ENCODE measurements around the gene APH1A.
"Not testable (repeated sequence)": the region's sequence is repeated elsewhere in the genome, so short reads cannot be mapped to it uniquely, and the experiment has no call there.

The APH1A gene

DNA sequence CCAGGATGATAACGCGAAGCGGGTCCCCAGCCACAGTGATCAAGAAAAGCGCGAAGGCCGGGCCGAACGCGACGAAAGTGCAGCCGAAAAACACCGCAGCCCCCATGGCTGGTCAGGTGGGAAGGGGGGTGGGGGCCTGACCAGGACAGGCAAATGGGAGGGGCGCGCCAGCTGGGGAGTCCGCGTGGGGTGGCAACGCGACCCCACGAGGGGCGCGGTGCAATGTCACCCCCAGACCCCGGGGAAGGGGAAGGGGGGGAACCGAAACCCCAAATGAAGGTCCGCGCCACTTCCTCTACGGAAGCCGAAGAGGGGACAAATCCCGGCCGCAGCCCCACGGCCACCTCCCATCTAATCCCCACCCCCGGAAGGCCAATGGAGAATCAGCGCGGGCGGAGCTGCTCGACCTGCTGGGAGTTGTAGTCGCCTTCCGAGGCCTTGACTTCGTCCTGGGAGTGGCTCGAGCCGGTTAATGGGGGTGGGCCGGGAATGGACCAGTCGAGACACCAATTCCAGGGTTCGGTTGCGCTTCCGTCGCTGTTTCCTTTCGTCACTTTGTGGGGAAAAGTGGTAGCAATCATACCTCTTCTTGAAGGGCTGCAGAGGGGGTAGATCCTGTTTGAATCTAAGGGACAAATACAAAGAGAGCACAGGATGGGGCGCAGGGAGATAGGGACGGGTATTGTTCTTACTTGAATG is at the start of gene APH1A:
Gene APH1A (minus strand): TSS at position 312 of the 699 bp plus-strand sequence. CDS start 206 bp downstream, at position 106.
- in situ Hi-C loops (cut with MboI; ENCODE audit: low sequenced_read_pairs): no loop called here

GRCh38 chr1:150314691-150315090 is 45.9 kb upstream of the APH1A start:
- in situ Hi-C loops (cut with MboI; ENCODE audit: low sequenced_read_pairs): not testable (repeated sequence)

GRCh38 chr1:150311762-150312161 is 42.9 kb upstream of the APH1A start:
- in situ Hi-C loops (cut with MboI; ENCODE audit: low sequenced_read_pairs): no loop called here

- in situ Hi-C loops (cut with MboI; ENCODE audit: low sequenced_read_pairs): no loop called here
These were observed 41.1 kb upstream of the APH1A start for GRCh38 chr1:150309758-150310508.

DNA sequence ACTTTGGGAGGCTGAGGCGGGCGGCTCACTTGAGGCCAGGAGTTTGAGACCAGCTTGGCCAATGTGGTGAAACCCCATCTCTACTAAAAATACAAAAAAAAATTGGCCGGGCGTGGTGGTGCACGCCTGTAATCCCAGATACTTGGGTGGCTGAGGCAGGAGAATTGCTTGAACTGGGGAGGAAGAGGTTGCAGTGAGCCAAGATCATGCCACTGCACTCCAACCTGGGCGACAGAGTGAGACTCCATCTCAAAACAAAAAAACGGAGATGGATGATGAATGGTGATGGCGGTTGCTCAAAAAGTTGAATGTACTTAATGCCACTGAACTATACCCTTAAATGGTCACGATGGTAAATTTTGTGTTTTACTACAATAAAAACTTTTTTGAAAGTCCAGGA is 39.8 kb upstream of the APH1A start:
- in situ Hi-C loops (cut with MboI; ENCODE audit: low sequenced_read_pairs): not testable (repeated sequence)

DNA sequence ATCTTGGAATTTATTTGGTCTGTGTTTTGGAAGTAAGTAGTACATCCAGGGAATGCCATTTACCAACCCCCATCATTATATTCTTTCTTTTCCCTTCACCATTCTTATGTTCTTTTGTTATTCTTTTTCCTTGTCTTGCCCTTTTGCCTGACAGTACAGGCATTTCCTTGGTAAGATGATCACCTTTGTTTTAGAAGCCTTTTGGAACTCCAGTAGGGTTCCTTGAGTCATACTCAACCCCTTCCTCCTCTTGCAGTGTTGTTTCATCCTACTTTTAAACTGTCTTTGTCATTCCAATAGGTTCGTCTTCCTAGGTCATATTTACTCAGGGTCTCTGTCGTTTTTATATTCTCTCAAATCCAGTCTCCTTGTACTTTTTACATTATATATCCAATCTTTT is 34.1 kb upstream of the APH1A start:
- in situ Hi-C loops (cut with MboI; ENCODE audit: low sequenced_read_pairs): no loop called here

DNA sequence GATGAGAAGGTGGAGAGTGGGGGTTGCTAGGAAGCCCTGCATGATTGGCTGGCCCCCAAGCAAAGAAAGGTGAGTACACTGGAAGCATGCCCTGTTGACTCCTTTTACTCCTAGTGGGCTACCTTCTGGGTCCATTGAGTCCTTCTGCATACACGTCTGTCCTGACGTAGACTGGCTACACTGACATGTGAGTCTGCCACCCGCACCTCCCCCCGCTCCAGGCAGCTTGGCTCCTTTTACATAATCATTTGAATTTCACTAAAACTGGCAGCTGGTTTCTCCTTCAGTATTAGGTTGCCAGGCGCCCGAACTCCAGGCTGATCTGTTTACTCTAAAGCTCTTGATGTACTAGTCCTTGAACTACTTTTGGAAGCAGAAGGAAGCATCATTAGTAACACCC is 33.5 kb upstream of the APH1A start:
- in situ Hi-C loops (cut with MboI; ENCODE audit: low sequenced_read_pairs): no loop called here

GRCh38 chr1:150299716-150300115 is 30.9 kb upstream of the APH1A start:
- in situ Hi-C loops (cut with MboI; ENCODE audit: low sequenced_read_pairs): no loop called here

DNA sequence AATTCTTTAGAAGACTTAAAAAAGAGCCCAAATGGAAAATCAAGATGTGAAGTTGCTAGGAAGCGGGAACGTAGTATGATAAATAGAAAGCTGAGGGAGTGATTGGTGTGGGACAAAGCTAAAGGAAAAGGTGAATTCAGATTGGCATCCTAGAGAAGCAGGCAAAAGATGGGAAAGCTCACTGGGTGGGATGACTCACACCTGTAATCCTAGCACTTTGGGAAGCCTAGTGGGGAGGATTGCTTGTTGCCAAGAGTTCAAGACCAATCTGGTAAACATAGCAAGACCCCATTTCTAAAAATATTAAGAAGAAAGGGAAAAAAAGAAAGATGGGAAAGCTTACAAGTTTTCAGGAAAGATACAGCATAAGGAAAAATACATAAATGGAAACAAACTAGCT is 26.7 kb upstream of the APH1A start:
- in situ Hi-C loops (cut with MboI; ENCODE audit: low sequenced_read_pairs): no loop called here

DNA sequence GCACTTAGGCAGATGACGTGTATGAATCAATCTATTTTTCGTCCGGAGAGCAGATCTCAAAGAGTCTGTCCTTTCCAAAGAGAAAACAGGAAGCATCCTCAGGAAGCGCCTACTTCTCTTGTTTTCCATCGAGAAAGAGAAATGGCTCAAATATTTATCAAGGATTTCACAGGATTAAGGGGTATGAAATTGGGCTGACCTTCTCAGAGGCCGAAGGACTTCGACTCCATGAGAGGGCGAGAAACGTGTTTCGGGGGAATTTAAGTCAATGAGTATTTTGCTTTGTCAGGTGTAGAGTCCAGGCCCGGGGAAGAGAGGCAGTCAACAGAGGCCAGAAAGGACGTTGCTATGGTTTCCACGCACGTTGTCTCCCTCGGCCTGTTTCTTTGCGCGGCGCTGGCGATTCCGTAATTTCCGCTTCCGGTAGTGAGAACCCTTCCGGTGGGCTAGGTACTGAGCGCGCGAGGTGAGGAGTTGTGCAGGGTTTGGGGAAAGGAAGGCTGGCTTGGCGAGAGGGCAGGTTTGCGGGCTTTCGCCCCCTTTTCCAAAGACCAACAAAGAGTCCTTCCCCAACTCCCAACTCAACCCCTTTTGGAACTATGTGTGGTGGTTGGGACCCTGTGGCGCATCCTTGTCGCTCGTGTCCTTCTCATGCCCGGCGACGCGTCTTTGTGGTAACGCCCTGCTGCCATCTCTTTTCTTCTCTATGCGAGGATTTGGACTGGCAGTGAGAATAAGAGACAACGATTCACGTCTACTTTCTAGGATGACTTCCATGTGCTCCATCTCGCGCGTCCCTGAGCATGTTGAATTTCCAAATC is 24.8 kb upstream of the APH1A start, which contains the start of gene MRPS21:
Gene MRPS21 (plus strand): TSS at position 429 of the 821 bp plus-strand sequence. CDS start 506 bp downstream, outside the sequence.
- in situ Hi-C loops (cut with MboI; ENCODE audit: low sequenced_read_pairs): no loop called here

DNA sequence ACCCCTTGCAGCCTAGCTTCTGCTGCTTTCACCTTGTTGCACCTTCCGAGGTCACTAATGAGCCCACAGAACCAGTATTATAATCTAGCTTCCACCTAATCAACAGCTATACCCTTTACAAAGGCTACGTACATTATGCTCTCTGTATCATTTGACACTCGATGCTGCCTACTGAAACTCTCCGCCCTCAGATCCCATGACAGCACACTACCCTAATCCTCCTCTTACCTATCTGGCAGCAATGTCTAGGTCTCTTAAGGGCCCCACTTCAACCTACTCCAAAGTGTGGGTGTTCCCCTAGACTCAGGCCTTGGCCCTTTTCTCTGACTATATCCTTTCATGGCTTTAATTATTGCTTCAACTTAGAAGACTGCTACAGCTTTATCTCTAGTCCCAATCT is 20.0 kb upstream of the APH1A start:
- in situ Hi-C loops (cut with MboI; ENCODE audit: low sequenced_read_pairs): no loop called here

GRCh38 chr1:150288382-150288781 is 19.6 kb upstream of the APH1A start:
- in situ Hi-C loops (cut with MboI; ENCODE audit: low sequenced_read_pairs): no loop called here

DNA sequence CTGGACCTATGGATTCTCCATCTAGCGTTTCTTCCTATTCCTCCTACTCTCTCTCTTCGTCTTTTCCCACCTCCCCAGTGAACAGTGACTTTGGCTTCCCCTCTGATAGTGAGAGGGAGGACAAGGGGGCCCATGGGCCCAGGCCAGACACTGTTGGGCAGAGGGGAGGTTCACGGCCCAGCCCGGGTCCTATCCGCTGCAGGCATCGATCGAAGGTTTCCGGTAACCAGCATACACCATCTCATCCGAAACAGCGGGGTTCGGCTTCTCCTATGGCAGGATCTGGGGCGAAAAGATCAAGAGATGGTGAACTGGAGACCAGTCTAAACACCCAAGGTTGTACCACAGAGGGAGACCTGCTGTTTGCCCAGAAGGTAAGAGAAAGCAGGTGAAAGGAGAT is 14.4 kb upstream of the APH1A start:
- in situ Hi-C loops (cut with MboI; ENCODE audit: low sequenced_read_pairs): no loop called here

DNA sequence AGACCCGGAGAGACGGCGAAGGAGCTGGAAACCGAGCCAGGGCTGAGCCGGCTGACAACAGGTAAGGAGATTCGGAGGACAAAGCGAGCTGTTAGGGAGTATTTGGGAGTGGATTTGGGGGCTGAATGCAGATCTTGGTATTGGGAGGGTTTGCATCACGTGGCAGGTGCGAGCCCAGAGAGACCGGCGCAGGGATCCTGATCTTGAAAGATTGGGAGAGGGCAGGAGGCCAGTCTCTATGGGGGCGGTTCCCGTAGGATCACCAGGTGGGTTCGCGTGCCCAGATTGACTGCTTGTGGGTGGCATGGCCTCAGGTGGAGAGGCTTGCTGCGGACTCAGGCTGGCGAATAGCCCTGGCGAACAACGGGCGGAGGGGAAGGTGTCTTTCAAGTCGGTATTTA is 13.7 kb upstream of the APH1A start:
- in situ Hi-C loops (cut with MboI; ENCODE audit: low sequenced_read_pairs): no loop called here

DNA sequence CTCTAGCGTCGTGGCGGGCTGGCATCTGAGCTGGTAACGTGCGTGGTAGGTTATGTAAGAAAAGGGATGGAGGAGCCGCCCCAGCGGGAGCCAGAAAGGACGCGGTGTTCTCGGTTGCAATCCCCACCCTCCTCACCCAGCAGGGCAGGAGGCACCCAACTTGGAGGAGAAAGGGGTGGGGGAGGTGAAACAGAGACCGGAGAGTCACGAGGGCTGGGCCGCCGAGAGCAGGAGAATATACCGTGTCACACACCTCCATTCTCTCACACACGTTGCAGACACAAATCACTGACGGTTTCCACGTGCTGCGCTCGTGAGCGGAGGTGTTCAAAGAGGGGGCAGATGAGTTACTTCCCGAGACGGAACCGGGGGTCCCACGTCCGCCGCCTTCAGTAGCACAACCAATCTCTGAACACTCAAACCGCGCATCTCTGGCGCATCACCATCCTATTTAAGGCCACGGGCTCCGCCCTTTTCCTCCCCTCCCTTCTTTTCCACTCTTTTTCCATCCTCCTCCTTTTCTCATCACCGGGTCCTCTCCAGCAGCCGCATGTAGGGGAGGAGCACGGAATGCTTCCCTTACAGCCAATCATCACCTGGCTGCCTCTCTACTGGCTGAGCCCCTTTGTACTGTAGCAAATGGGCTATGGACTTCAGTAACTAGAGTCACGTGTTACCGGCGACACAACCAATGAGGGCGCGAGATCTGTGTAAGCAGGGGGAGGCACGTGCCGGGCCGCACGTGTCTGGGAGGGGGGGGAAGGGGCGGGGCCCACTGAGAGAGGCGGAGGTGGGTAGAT is 13.1 kb upstream of the APH1A start, which contains the start of gene CIART:
Gene CIART (plus strand): TSS at position 797 of the 800 bp plus-strand sequence. CDS start 714 bp downstream, outside the sequence.
- in situ Hi-C loops (cut with MboI; ENCODE audit: low sequenced_read_pairs): no loop called here

DNA sequence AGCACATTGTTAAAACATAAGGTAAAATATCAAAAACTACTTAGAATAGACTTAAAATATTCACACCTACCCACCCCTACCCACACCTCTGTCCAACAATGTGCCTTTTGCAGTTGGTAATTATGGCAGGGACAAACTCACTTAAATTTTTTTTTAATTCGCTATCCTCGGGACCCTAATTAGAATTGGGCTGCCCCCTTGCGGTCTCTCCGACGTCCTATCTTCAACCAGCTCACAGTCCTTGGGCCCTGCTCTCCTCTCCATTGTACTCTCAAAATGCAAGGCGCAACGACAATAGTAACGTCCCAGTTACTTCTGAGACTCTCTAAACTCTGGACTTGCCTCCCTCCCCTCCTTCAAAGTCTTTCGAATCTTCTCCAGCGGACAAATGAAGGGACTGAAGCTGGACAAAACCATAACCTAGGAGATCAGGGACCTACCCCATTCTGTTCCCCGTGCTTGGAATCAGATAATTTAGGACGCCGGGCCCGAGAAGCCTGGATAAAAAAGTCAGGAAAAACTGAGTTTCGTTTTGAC is 12.5 kb upstream of the APH1A start:
- in situ Hi-C loops (cut with MboI; ENCODE audit: low sequenced_read_pairs): no loop called here

DNA sequence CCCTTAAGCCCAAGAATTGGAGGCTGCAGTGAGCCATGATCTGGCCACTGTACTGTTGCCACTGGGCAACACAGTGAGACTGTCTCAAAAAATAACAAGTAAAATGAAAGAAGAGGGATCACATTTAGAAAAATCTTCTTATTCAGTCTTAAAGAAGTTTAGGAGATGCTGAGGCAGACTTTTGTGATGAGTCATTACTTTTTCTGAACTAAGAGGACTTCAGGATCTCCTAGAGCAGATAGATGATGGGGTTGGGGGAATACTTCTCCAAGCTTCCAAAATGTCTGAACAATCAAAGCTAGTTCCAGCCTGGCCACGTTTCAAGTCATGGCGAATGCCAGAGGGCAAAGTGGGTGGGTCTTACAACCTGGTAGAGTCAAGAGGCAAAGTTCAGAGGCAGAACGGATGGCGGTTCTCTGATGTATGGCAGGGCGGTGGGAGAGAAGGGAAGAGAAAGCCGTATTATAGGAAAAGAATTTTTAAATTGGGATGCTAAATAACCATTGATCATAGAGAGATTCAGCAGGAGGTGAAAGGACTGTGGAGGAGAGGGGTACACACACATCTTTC is 11.4 kb upstream of the APH1A start:
- in situ Hi-C loops (cut with MboI; ENCODE audit: low sequenced_read_pairs): no loop called here

DNA sequence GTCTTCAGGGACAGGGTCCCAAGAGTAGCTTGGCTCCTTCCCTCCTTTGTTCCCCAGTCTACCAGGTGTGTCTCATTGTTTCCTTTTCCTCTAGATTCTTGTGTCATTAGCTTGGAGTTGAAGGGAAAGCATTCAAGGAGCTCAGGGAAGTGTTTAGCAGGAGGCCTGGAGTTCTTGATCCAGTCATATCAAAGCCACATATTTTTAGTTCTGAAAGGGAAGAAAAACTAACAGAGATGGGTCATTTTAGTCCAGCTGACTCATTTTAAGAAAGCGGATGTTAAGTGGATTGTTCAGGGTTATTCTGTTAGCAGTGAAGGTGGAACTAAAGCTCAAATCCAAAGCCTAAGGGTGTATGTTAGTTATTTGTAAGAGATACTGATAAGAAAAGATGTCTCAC is 4.5 kb upstream of the APH1A start:
- in situ Hi-C loops (cut with MboI; ENCODE audit: low sequenced_read_pairs): no loop called here

- in situ Hi-C loops (cut with MboI; ENCODE audit: low sequenced_read_pairs): no loop called here
These were observed 2.6 kb upstream of the APH1A start for GRCh38 chr1:150271291-150271959.

All from hTERT RPE-1 (cell line).